ENCODE data around the gene PNP. TPM values are rescaled to one million over a fixed set of nuclear protein-coding genes. Genes with fewer than 3 reads are reported as not detected.
"Not testable (repeated sequence)": the region's sequence is repeated elsewhere in the genome, so short reads cannot be mapped to it uniquely, and the experiment has no call there.

Gene PNP
- total and polyA plus RNA-seq, 2 experiments from 2014 or later: 60.4 to 69.2 TPM

DNA sequence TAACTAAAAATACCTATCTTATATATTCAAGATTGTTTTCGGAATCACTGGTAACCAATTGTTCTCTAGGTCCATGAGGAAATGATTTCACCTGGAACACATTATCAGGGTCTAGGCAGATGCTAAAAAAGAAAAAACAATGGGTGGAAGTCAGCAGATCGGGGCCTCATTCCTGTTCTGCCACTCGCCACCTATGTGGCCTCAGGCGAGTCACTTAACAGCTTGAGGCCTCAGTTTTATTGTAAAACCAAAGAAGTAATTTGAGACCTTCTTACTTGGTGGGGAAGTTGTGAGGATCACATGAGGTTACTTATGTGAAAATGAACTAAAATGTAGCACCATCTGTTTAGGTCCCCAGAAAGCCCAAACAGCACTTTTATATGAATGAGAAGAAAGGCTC is 29.9 kb downstream of the PNP start:
- H3K4me2 ChIP-seq: no peak overlapping the region
- H3K36me3 ChIP-seq (replicated peaks; ENCODE audit: insufficient read depth, low read depth): no peaks in the 10 kb centered on the region
- H4K20me1 ChIP-seq (ENCODE audit: insufficient read depth, poor library complexity, severe bottlenecking): no peaks in the 10 kb centered on the region
- no peaks in the 10 kb centered on the region for H3K4me1 ChIP-seq (ENCODE audit: insufficient read depth)
- H3K9me3 ChIP-seq (ENCODE audit: low read depth): no peaks in the 10 kb centered on the region
- no peaks in the 10 kb centered on the region for H3K27me3 ChIP-seq
- 55% methylated on average over 4 of the region's 4 CpGs for WGBS (ENCODE audit: low lambda C conversion rate, missing lambda C conversion rate)
- no peaks in the 10 kb centered on the region for H3K9me2 ChIP-seq (replicated peaks; ENCODE audit: insufficient read depth)
- DNase-seq (ENCODE audit: low spot score): no peak
- H3K4me3 ChIP-seq: no peak overlapping the region
- H3K27ac ChIP-seq: no peak overlapping the region
- no peak overlapping the region for H2AFZ ChIP-seq
- TF ChIP-seq EZH2 (IDR thresholded peaks at IDR 0.05; ENCODE audit: borderline replicate concordance): no peak
- no peak for TF ChIP-seq EZH2phosphoT487 (IDR thresholded peaks at IDR 0.05; ENCODE audit: low read depth, severe bottlenecking, unreplicated experiment)
- TF ChIP-seq, protein P1, sequence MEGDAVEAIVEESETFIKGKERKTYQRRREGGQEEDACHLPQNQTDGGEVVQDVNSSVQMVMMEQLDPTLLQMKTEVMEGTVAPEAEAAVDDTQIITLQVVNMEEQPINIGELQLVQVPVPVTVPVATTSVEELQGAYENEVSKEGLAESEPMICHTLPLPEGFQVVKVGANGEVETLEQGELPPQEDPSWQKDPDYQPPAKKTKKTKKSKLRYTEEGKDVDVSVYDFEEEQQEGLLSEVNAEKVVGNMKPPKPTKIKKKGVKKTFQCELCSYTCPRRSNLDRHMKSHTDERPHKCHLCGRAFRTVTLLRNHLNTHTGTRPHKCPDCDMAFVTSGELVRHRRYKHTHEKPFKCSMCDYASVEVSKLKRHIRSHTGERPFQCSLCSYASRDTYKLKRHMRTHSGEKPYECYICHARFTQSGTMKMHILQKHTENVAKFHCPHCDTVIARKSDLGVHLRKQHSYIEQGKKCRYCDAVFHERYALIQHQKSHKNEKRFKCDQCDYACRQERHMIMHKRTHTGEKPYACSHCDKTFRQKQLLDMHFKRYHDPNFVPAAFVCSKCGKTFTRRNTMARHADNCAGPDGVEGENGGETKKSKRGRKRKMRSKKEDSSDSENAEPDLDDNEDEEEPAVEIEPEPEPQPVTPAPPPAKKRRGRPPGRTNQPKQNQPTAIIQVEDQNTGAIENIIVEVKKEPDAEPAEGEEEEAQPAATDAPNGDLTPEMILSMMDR (IDR thresholded peaks at IDR 0.05; ENCODE audit: poor library complexity): no peak
- no peaks in the 10 kb centered on the region for H3K79me2 ChIP-seq

DNA sequence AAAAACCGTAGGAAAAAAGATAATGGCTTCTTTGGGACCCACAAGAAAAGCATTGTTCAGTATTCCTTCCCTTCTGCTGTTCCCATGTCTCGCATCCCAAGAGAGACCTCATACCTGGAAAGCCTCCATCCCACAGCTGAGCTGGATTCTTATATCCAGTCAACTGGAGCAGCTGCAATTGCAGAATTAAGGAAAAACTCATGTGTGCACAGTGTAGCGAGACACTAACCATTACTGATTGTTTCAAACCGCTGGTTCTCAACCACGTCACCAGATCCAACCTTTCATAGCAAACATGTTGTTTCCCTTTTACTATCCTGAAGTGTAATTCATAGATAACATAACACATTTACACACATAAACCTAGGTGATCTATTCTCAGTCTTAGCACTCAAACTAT is 30.7 kb downstream of the PNP start:
- TF ChIP-seq EZH2 (IDR thresholded peaks at IDR 0.05; ENCODE audit: borderline replicate concordance) (no peak), EZH2phosphoT487 (IDR thresholded peaks at IDR 0.05; ENCODE audit: low read depth, severe bottlenecking, unreplicated experiment) (no peak)
- TF ChIP-seq, protein P1 (IDR thresholded peaks at IDR 0.05; ENCODE audit: poor library complexity): no peak
- no peaks in the 10 kb centered on the region for H3K9me2 ChIP-seq (replicated peaks; ENCODE audit: insufficient read depth)
- H3K4me2 ChIP-seq: no peak overlapping the region
- H3K79me2 ChIP-seq: no peaks in the 10 kb centered on the region
- no peak overlapping the region for H3K4me3 ChIP-seq
- H3K4me1 ChIP-seq (ENCODE audit: insufficient read depth): no peaks in the 10 kb centered on the region
- WGBS (ENCODE audit: low lambda C conversion rate, missing lambda C conversion rate): 92% methylated on average over 5 of the region's 5 CpGs
- no peaks in the 10 kb centered on the region for H3K36me3 ChIP-seq (replicated peaks; ENCODE audit: insufficient read depth, low read depth)
- no peaks in the 10 kb centered on the region for H4K20me1 ChIP-seq (ENCODE audit: insufficient read depth, poor library complexity, severe bottlenecking)
- no peak for DNase-seq (ENCODE audit: low spot score)
- H3K9me3 ChIP-seq (ENCODE audit: low read depth): no peaks in the 10 kb centered on the region
- no peak overlapping the region for H2AFZ ChIP-seq
- H3K27me3 ChIP-seq: no peaks in the 10 kb centered on the region
- H3K27ac ChIP-seq: no peak overlapping the region

DNA sequence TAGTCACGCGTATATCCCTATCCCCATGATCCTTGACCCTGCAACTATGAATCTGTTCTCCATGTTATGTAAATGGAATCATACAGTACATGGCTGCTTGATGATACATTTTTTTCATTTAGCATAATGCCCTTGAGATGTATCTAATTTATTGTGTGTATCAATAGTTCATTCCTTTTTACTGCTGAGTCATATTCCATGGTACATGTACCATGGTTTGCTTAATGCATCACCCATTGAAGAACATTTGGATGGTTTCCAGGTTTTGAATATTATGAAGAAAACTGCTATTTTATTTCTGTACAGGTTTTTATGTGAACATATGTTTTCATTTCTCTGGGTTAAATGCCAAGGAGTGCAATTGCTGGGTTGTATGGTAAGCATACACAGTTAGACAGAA is 32.1 kb downstream of the PNP start:
- Histone ChIP-seq H3K9me3 (ENCODE audit: low read depth) (no peaks in the 10 kb centered on the region), H3K36me3 (replicated peaks; ENCODE audit: insufficient read depth, low read depth) (no peaks in the 10 kb centered on the region), H2AFZ (no peak overlapping the region), H3K27me3 (no peaks in the 10 kb centered on the region), H3K4me3 (no peak overlapping the region), H3K9me2 (replicated peaks; ENCODE audit: insufficient read depth) (no peaks in the 10 kb centered on the region), H3K79me2 (no peaks in the 10 kb centered on the region), H4K20me1 (ENCODE audit: insufficient read depth, poor library complexity, severe bottlenecking) (no peaks in the 10 kb centered on the region), H3K4me2 (no peak overlapping the region), H3K4me1 (ENCODE audit: insufficient read depth) (no peaks in the 10 kb centered on the region), H3K27ac (no peak overlapping the region)
- TF ChIP-seq EZH2phosphoT487 (IDR thresholded peaks at IDR 0.05; ENCODE audit: low read depth, severe bottlenecking, unreplicated experiment) (no peak), EZH2 (IDR thresholded peaks at IDR 0.05; ENCODE audit: borderline replicate concordance) (no peak)
- TF ChIP-seq, protein P1 (IDR thresholded peaks at IDR 0.05; ENCODE audit: poor library complexity): no peak
- DNase-seq (ENCODE audit: low spot score): no peak
- 97% methylated on average over 2 of the region's 2 CpGs for WGBS (ENCODE audit: low lambda C conversion rate, missing lambda C conversion rate)

DNA sequence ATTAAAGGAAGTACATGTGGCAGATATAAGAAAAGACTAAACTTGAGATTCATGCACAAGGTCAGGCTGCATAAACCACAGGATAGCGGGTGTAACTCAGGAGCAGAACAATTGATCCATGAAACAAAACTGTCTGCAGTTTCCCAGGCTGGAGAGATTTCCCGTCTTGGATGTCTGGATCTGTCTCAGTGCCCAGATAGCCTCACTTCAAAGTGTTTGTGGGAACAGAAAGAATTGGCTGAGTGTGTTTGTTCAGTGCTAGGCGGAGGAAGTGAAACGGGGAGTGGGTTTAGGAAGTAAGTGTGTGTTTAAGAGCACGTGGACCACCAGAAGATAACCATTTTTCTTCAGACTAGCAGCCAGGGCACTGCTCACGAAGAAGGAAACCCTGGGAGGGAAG is 34.7 kb downstream of the PNP start:
- no peaks in the 10 kb centered on the region for H3K79me2 ChIP-seq
- no peak overlapping the region for H2AFZ ChIP-seq
- no peaks in the 10 kb centered on the region for H4K20me1 ChIP-seq (ENCODE audit: insufficient read depth, poor library complexity, severe bottlenecking)
- WGBS (ENCODE audit: low lambda C conversion rate, missing lambda C conversion rate): 65% methylated on average over 6 of the region's 6 CpGs
- no peak for DNase-seq (ENCODE audit: low spot score)
- no peaks in the 10 kb centered on the region for H3K36me3 ChIP-seq (replicated peaks; ENCODE audit: insufficient read depth, low read depth)
- no peak overlapping the region for H3K27ac ChIP-seq
- no peak for TF ChIP-seq EZH2 (IDR thresholded peaks at IDR 0.05; ENCODE audit: borderline replicate concordance)
- no peak overlapping the region for H3K4me2 ChIP-seq
- no peak overlapping the region for H3K4me3 ChIP-seq
- H3K9me3 ChIP-seq (ENCODE audit: low read depth): no peaks in the 10 kb centered on the region
- no peaks in the 10 kb centered on the region for H3K4me1 ChIP-seq (ENCODE audit: insufficient read depth)
- H3K27me3 ChIP-seq: no peaks in the 10 kb centered on the region
- no peaks in the 10 kb centered on the region for H3K9me2 ChIP-seq (replicated peaks; ENCODE audit: insufficient read depth)

DNA sequence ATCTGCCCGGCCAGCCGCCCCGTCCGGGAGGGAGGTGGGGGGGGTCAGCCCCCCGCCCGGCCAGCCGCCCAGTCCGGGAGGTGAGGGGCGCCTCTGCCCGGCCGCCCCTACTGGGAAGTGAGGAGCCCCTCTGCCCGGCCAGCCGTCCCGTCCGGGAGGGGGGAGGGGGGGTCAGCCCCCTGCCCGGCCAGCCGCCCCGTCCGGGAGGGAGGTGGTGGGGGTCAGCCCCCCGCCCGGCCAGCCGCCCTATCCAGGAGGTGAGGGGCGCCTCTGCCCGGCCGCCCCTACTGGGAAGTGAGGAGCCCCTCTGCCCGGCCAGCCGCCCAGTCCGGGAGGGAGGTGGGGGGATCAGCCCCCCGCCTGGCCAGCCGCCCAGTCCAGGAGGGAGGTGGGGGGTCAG is 37.1 kb downstream of the PNP start:
- H3K4me3 ChIP-seq; H3K4me2 ChIP-seq; H3K27me3 ChIP-seq; H2AFZ ChIP-seq; DNase-seq (ENCODE audit: low spot score); H3K36me3 ChIP-seq (replicated peaks; ENCODE audit: insufficient read depth, low read depth); H3K27ac ChIP-seq; H3K9me2 ChIP-seq (replicated peaks; ENCODE audit: insufficient read depth); H3K9me3 ChIP-seq (ENCODE audit: low read depth); H3K4me1 ChIP-seq (ENCODE audit: insufficient read depth); H3K79me2 ChIP-seq; H4K20me1 ChIP-seq (ENCODE audit: insufficient read depth, poor library complexity, severe bottlenecking): not testable (repeated sequence)
- no CpG with 5 or more reads among the region's 30 CpGs for WGBS (ENCODE audit: low lambda C conversion rate, missing lambda C conversion rate)

DNA sequence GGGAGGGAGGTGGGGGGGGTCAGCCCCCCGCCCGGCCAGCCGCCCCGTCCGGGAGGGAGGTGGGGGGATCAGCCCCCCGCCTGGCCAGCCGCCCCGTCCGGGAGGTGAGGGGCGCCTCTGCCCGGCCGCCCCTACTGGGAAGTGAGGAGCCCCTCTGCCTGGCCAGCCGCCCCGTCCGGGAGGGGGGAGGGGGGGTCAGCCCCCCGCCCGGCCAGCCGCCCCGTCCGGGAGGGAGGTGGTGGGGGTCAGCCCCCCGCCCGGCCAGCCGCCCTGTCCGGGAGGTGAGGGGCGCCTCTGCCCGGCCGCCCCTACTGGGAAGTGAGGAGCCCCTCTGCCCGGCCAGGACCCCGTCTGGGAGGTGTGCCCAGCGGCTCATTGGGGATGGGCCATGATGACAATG is 37.5 kb downstream of the PNP start:
- not testable (repeated sequence) for H3K9me3 ChIP-seq (ENCODE audit: low read depth); H3K79me2 ChIP-seq; H3K27ac ChIP-seq; H3K4me3 ChIP-seq; H2AFZ ChIP-seq; H4K20me1 ChIP-seq (ENCODE audit: insufficient read depth, poor library complexity, severe bottlenecking); H3K9me2 ChIP-seq (replicated peaks; ENCODE audit: insufficient read depth); H3K4me2 ChIP-seq; H3K4me1 ChIP-seq (ENCODE audit: insufficient read depth); DNase-seq (ENCODE audit: low spot score); H3K36me3 ChIP-seq (replicated peaks; ENCODE audit: insufficient read depth, low read depth); H3K27me3 ChIP-seq
- WGBS (ENCODE audit: low lambda C conversion rate, missing lambda C conversion rate): no CpG with 5 or more reads among the region's 30 CpGs
